Measurements from ENCODE around the gene SULT4A1. TPM values are rescaled to one million over a fixed set of nuclear protein-coding genes. Genes with fewer than 3 reads are reported as not detected.

Gene SULT4A1
- total RNA-seq, 1 donor from 2014 or later: 5.9 TPM

- no peaks in the 10 kb centered on the region for H4K20me1 ChIP-seq (ENCODE audit: insufficient read depth, low read length)
- FAIRE-seq (peak; percentile 5), DNase-seq (ENCODE audit: low read depth) (peak; percentile 36)
- Mint-ChIP-seq H3K36me3 (ENCODE audit: low read depth, unreplicated experiment) (peaks cover 4% of the 10 kb centered on the region), H3K27ac (ENCODE audit: unreplicated experiment) (no peak overlapping the region), H3K4me1 (ENCODE audit: low read depth, unreplicated experiment) (no peaks in the 10 kb centered on the region), H3K9me3 (ENCODE audit: unreplicated experiment) (peaks cover 3% of the 10 kb centered on the region), H3K27me3 (ENCODE audit: low read depth, unreplicated experiment) (peaks cover 10% of the 10 kb centered on the region), H3K4me3 (ENCODE audit: unreplicated experiment) (no peak overlapping the region)
- H3K4me2 ChIP-seq (ENCODE audit: low read length): no peak overlapping the region
- no peak overlapping the region for H2AFZ ChIP-seq (ENCODE audit: low read depth, low read length)
- H3K79me2 ChIP-seq (ENCODE audit: insufficient read depth, low read length): no peaks in the 10 kb centered on the region
- no peak overlapping the region for H3K9ac ChIP-seq (ENCODE audit: low read length)
- TF ChIP-seq EZH2 (IDR thresholded peaks at IDR 0.05; ENCODE audit: insufficient read depth, low read length) (no peak), CTCF (IDR thresholded peaks at IDR 0.05; ENCODE audit: insufficient read depth, low read depth, low read length) (peak; percentile 44)
- H3K4me1 ChIP-seq (ENCODE audit: insufficient read depth, low read length): no peaks in the 10 kb centered on the region
- no peaks in the 10 kb centered on the region for H3K9me3 ChIP-seq (ENCODE audit: insufficient read depth, low read depth, low read length)
- H3K36me3 ChIP-seq (ENCODE audit: insufficient read depth, low read length): no peaks in the 10 kb centered on the region
- no peaks in the 10 kb centered on the region for H3K27me3 ChIP-seq (ENCODE audit: insufficient read depth, low read length)
- H3K27ac ChIP-seq (ENCODE audit: low read depth, low read length): no peak overlapping the region
- no peak overlapping the region for H3K4me3 ChIP-seq (ENCODE audit: insufficient read depth, low read depth, low read length)
Measured at GRCh38 chr22:43796567-43796966, 65.7 kb downstream of the SULT4A1 start.

GRCh38 chr22:43795320-43795719 lies 67.0 kb downstream of the SULT4A1 start:
- Histone ChIP-seq H3K27ac (ENCODE audit: low read depth, low read length) (no peak overlapping the region), H3K79me2 (ENCODE audit: insufficient read depth, low read length) (no peaks in the 10 kb centered on the region), H3K9ac (ENCODE audit: low read length) (no peak overlapping the region), H3K36me3 (ENCODE audit: insufficient read depth, low read length) (no peaks in the 10 kb centered on the region), H3K27me3 (ENCODE audit: insufficient read depth, low read length) (no peaks in the 10 kb centered on the region), H4K20me1 (ENCODE audit: insufficient read depth, low read length) (no peaks in the 10 kb centered on the region), H3K4me3 (ENCODE audit: insufficient read depth, low read depth, low read length) (no peak overlapping the region), H3K4me2 (ENCODE audit: low read length) (no peak overlapping the region), H3K4me1 (ENCODE audit: insufficient read depth, low read length) (no peaks in the 10 kb centered on the region), H2AFZ (ENCODE audit: low read depth, low read length) (no peak overlapping the region), H3K9me3 (ENCODE audit: insufficient read depth, low read depth, low read length) (no peaks in the 10 kb centered on the region)
- TF ChIP-seq CTCF (IDR thresholded peaks at IDR 0.05; ENCODE audit: insufficient read depth, low read depth, low read length) (no peak), EZH2 (IDR thresholded peaks at IDR 0.05; ENCODE audit: insufficient read depth, low read length) (no peak)
- no peak overlapping the region for H3K27ac Mint-ChIP-seq (ENCODE audit: unreplicated experiment)
- no peak overlapping the region for H3K4me3 Mint-ChIP-seq (ENCODE audit: unreplicated experiment)
- no peak for DNase-seq (ENCODE audit: low read depth)
- H3K4me1 Mint-ChIP-seq (ENCODE audit: low read depth, unreplicated experiment): no peaks in the 10 kb centered on the region
- peaks cover 9% of the 10 kb centered on the region for H3K27me3 Mint-ChIP-seq (ENCODE audit: low read depth, unreplicated experiment)
- H3K9me3 Mint-ChIP-seq (ENCODE audit: unreplicated experiment): no peaks in the 10 kb centered on the region
- FAIRE-seq: no peak
- no peaks in the 10 kb centered on the region for H3K36me3 Mint-ChIP-seq (ENCODE audit: low read depth, unreplicated experiment)

- no peaks in the 10 kb centered on the region for H3K9me3 Mint-ChIP-seq (ENCODE audit: unreplicated experiment)
Measured at GRCh38 chr22:43792905-43793304, 69.4 kb downstream of the SULT4A1 start.

More at GRCh38 chr22:43792905-43793304, 69.4 kb downstream of the SULT4A1 start:
- Mint-ChIP-seq H3K36me3 (ENCODE audit: low read depth, unreplicated experiment) (no peaks in the 10 kb centered on the region), H3K4me3 (ENCODE audit: unreplicated experiment) (no peak overlapping the region), H3K27me3 (ENCODE audit: low read depth, unreplicated experiment) (peaks cover 9% of the 10 kb centered on the region), H3K27ac (ENCODE audit: unreplicated experiment) (no peak overlapping the region), H3K4me1 (ENCODE audit: low read depth, unreplicated experiment) (peaks cover 2% of the 10 kb centered on the region)
- H3K4me2 ChIP-seq (ENCODE audit: low read length): no peak overlapping the region
- no peak overlapping the region for H3K9ac ChIP-seq (ENCODE audit: low read length)
- no peak for DNase-seq (ENCODE audit: low read depth)
- no peaks in the 10 kb centered on the region for H3K27me3 ChIP-seq (ENCODE audit: insufficient read depth, low read length)
- H3K27ac ChIP-seq (ENCODE audit: low read depth, low read length): no peak overlapping the region
- H3K36me3 ChIP-seq (ENCODE audit: insufficient read depth, low read length): no peaks in the 10 kb centered on the region
- H2AFZ ChIP-seq (ENCODE audit: low read depth, low read length): no peak overlapping the region
- peaks cover 9% of the 10 kb centered on the region for H3K4me1 ChIP-seq (ENCODE audit: insufficient read depth, low read length)
- H3K79me2 ChIP-seq (ENCODE audit: insufficient read depth, low read length): no peaks in the 10 kb centered on the region
- H4K20me1 ChIP-seq (ENCODE audit: insufficient read depth, low read length): no peaks in the 10 kb centered on the region
- no peak overlapping the region for H3K4me3 ChIP-seq (ENCODE audit: insufficient read depth, low read depth, low read length)
- TF ChIP-seq CTCF (IDR thresholded peaks at IDR 0.05; ENCODE audit: insufficient read depth, low read depth, low read length) (no peak), EZH2 (IDR thresholded peaks at IDR 0.05; ENCODE audit: insufficient read depth, low read length) (no peak)
- no peak for FAIRE-seq
- H3K9me3 ChIP-seq (ENCODE audit: insufficient read depth, low read depth, low read length): no peaks in the 10 kb centered on the region
